Measurements from ENCODE around the gene MAP3K14.
"Not testable (repeated sequence)": the region's sequence is repeated elsewhere in the genome, so short reads cannot be mapped to it uniquely, and the experiment has no call there.

MAP3K14 gene

DNA sequence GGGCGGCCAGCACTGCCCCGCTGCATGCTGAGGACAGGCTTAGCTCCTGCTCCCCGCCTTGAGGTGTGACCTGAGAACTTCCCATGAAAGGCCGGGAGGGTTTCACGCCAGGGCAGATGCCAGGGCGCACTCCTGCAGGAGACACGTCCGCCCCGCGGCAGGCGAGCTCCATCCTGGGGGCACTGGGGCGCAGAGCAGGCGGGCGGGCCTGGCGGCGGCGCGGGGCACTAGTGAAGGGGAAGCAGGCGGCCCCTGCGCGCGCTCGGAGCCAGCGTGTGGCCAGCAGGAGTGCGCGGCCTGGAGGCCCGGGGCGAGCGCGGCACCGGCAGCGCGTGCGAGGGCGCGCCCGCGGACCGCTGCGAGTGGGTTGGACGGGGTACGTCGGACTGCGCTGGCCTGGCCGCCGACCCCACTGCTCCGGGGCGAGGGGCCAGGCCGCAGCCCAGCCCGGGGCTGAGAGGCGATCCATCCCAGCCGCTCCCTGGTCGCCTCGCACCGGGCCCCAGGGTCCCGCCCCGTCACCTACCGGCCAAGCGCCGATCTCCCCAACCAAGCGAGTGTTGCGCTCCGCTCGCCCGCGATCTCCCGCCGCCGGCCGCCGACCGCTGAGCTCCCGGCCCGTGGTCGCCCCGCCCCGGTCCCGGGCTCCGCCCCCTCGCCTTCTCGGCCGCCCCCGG is at the start of gene MAP3K14:
TSS of gene MAP3K14 (minus strand) at position 587 of the 677 bp plus-strand sequence. CDS start 26,275 bp downstream, outside the sequence.
- peak; percentile 54 for DNase-seq

DNA sequence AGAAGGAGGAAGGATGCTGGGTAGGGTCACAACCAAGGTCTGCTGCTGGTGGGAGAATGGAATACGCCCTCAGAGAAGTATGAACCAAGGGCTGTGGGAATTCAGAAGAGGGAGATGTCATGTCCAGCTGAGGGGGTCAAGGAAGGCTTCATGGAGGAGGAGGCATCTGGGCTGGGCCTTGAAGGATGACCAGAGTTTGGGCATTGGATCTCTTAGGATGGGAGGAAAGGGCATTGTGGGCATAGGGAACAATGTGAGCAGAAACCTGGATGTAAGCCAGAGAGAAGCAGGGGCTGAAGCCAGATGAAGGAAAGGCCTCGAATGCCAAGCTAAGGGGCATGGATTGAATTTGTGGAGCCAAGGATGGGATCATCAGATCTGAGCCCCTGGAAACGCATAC is 49.2 kb upstream of the MAP3K14 start:
- DNase-seq: no peak

DNA sequence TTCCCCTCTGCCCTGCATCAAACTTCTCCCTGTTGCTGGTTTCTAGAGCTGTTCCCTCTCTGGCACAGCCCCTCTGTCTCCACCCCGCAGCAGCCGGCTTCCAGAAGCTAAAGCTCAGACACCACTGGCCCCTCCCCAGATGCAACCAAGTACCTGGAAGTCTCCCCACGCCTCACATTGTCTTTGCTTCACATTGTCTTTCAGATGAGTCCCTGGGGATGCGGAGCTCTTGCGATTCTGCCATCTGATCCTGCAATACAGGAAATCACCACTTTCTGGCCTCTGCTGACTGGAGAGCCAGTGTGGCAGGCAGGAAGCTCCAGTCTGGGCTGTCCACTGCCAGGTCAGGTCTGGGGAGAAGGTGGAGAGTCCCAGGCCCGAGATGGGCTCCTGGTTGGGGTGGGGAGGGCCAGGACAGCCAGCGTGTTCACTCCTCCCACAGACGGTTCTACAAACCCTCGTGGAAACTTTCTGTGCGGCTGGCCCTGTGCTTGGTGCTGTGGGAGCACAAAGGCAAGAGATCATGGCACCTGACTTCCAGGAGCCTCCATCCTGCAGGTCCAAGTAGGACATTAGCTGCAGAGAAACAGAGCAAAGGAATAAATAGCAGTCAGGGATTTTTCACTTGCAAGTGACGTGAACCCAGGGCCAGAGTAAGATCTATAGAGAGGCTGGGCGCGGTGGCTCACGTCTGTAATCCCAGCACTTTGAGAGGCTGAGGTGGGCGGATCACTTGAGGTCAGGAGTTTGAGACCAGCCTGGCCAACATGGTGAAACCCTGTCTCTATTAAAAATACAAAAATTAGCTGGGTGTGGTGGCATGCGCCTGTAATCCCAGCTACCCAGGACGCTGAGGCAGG is 47.9 kb upstream of the MAP3K14 start:
- DNase-seq: no peak

DNA sequence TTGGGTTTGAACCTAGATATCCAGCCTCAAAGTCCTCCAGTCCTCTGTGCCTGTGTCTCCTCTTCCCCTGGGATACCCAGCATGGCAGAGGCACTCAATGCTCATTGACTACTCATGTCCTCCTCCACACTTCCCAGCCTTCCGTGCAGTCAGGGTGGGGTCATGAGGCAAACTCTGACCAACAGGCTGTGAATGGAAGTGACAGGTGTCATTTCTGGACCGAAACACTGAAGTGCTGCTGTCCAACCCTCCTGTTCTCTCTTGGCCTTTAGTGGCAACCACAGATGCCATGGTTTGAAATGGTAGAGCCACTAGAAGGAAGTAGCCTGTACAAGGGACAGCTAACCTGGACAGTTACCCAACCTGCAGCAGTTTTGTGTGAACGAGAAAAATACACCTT is 46.7 kb upstream of the MAP3K14 start:
- no peak for DNase-seq

DNA sequence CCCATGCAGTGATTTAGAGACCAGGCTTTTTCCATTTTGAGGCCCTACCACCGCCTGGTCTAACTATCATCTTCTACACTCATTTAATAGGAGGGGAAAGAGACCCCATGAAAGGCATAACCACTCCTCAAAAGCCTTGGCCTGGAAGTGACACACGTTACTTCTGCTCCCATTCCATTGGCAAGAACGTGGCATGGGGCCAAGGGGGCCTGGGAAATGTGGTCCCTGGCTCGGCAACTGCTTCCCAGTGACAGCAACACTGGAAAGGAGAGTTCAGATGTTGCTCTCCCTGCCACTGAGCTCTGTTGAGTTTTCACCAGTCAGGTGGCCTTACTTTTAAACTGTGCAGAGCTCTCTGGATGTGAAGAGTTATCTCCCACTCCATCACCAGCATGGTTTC is 45.2 kb upstream of the MAP3K14 start:
- DNase-seq: no peak

DNA sequence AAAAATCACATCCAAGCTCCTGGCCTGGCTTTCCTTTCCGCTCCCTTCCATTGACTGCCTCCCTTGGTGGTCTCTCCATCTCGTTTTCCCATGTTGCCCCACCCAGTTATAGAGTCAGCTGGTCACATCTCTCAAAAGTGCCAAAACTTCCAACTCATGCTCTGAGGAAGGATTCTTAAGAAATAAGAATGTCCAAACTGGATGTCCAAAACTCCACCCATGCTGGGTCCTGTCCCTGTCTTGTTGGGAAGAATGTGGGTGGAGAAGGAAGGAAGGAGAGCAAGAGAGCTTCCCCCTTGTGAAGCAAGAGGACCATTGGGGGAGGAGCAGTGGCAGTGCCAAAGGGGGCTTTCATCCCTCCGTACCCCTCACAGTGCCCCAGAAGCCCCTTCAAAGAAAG is 44.6 kb upstream of the MAP3K14 start:
- DNase-seq: no peak

DNA sequence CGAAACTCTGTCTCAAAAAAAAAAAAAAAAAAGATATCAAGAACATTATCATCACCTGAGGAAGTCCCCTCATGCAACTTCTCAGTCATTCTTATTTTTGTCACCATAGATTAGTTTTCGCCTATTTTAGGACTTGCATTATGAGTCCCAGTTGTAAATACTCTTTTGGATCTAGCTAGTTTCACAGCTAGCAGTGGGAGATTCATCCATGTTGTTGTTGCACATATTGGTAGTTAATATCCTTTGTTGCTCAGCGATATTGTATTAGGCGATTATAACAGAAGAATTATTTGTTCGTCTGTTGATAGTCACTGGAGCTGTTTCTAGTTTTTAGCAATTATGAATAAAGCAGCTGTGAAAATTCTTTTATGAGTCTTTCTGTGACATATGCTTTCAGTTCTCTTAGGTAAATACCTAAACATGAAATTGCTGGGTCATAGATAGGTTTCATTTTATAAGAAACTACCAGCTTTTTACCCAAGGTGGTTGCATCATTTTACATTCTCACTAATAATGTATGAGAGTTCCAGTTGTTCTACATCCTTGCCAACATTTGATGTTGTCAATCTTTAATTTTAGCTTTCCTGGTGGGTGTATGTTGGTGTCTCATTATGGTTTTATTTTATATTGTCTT is 40.7 kb upstream of the MAP3K14 start:
- no peak for DNase-seq

DNA sequence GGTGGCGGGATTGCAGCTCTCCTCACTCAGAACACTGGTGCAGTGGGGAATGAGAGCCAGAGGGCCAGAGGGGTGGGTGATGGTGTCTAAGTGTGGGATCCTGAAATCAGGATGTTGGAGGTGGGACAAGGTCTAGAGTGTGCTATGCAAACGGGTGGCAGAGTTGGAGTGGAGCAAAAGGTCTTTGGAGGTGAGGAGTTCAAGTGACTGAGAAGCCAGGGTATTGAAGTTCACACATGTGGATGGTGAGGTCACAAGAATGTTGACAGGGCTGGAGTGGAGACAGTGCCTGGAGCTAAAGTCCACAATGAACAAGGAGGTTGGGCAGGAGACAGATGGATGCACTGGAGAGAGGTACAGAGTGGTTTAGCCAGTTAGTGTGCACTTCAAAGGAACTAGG is 38.3 kb upstream of the MAP3K14 start:
- no peak for DNase-seq

DNA sequence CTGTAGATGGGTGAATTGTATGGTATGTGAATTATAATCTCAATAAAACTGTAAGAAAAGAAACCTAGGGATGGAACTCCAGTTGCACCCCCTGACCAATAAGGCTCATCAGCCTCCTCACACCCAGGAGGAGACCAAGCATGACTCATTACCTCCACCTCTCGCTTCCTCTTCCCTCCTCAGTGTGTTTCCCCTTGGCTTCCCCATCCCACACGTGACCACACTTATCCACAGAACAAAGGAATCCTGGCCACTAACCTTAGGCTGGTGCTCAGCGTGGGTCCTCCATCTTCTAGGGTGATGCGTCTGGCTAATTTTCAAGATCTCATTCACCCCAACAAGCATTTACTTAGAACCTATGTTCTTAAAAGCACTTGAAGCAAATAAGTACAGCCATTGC is 36.2 kb upstream of the MAP3K14 start:
- DNase-seq: no peak

DNA sequence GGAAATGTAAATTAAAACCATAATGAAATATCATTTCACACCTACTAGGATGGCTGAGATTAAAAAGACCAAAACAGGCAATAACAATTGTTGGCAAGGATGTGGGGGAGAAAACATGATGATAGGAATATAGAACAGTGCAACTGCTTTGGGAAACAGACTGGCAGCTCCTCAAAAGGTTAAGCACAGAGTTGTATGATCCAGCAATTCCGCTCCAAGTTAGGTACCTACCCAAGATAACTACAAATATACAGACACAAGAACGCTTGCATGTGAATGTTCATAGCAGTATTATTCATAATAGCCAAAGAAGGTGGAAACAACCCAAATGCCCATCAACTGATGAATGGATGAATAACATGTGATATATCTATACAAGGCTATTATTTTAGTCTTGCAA is 35.0 kb upstream of the MAP3K14 start:
- DNase-seq: no peak

DNA sequence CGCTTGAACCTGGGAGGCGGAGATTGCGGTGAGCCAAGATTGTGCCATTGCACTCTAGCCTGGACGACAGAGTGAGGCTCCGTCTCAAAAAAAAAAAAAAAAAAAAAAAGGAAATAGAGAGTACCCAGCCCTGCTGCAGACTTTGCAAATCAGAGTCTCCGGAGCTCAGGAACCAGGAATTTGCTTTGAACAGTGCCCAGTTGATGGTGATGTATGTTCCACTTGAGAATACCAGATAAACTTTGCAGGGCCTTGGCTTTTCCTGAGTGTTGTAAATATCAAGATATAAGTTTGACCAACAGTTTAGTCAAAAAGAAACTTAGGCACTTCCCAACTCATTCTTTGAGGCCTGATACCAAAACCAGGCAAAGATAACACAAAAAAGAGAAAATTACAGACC is 30.6 kb upstream of the MAP3K14 start:
- DNase-seq: no peak

DNA sequence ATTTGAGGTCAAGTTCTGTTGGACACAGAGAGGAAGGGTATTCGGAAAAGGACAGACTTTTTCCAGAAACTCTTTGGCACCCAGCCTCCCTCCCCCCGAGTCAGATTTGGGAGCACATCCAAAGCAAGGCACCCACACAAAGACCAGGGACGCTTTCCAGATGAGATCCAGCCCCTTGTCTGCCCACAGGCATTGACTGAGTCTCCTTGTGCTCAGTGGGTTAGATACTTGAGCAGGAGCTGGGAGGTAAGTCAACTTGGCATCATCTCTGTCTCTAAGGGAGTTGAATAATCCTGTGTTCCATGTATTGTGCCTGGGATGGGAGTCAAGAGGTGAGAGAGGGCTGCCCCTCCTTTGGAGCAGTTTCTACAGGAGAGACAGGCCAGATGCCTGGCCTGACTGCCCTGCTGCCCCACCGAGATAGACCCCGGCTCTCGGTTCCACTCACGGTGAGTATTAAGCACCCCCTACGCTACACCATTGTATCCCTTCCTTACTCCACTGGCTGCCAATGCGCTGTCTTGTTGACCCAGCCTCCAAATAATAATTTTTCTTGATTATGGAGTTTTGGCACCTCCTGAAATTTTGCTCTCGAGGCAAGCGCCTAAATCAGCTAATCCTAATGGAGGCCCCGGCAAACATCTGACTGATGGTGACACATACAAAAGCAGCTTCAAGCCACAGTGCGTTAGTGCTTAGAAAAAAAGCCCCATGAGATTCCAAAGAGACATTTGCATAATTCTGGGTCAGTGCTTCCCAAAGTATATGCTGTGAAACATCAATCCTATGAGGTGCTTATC is 29.6 kb upstream of the MAP3K14 start:
- no peak for DNase-seq

DNA sequence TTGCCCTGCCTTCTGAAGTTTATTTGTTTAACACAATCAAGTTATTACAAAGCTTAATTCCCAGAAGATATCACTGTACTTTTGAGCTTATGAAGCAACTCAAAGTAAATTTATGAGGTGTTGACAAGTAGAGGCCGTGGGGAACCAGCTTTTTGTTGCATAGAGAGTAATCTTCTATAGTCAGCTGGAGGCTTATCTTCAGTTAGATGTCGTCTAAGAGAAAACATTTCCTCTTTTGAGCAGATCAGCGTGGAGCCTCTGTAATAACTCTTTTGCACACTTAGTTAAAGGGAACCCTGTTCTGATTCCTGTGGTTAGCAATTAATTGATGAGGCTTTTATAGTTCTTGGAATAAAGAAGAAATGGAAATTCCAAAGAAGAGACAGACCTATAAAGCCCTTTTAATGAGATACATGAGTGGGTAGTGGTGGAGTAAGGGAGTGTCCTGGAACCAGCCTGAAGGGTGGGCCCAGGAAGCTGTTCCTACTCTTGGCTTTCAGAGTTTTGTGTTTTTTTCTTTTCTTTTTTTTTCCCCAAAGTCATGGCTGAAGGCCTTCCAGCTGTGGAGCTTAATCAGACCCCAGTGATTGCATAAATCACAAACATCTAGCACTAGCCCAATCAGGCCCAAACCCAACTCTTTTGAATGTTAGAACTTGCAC is 28.9 kb upstream of the MAP3K14 start:
- DNase-seq: no peak

DNA sequence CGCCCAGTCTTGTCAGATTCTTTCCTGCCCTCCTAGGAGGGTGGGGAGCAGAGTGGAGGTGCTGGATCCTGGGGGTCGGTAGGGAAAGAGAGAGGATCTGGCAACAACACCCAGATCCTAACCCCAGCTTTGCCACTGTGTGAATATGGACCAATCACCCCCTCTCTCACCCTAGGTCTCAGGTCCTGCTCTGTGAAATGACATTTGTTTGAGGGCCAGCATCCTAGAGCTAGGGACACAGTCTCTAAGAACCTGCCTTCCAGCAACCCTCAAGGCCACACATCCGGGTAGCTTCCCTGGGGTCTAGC is 28.4 kb upstream of the MAP3K14 start:
- no peak for DNase-seq

DNA sequence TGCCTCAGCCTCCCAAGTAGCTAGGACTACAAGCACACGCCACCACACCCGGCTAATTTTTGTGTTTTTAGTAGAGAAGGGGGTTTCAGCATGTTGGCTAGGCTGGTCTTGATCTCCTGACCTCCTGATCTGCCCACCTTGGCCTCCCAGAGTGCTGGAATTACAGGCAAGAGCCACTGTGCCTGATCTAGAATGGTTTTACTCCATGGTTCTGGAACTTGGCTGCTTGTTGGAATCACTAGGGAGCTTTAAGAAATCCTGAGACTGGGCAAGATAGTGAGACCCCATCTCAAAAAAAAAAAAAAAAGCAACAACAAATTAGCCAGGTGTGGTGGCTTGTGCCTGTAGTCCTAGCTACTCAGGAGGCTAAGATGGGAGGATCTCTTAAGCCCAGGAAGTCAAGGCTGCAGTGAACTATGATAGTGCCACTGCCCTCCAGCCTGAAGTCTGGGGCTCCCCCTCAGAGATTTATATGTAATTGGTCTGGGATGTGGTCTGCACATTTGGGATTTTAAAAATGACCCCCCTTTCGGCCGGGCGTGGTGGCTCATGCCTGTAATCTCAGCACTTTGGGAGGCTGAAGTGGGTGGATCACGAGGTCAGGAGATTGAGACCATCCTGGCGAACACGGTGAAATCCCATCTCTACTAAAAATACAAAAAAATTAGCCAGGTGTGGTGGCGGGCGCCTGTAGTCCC is 27.3 kb upstream of the MAP3K14 start:
- not testable (repeated sequence) for DNase-seq

DNA sequence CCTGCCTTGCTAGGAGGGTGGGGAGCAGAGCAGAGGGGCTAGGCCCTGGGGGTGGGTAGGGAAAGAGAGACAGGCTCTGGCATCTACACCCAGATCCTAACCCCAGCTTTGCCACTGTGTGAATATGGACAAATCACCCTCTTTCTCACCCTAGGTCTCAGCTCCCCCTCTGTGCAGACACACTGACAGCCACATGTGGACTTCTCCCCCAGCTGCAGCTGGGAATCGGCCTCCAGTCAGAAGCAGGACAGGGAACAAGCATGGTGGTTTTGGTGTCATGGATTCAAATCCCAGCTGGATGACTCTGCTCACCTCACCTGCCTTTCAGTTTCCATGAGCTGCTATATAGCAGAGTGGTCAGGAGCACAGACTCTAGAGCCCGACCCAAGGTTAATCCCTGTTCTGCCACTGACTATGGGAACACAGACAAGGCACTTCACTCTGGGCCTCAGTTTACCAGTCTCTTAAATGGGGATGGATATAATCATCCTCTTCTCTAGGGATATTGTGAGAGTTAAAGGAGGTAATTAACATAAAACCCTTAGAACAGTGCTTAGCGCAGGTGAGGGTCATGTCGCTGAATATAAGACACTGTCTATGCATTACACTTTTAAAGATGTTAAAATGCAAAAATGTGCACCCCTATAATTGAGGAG is 26.2 kb upstream of the MAP3K14 start:
- no peak for DNase-seq

DNA sequence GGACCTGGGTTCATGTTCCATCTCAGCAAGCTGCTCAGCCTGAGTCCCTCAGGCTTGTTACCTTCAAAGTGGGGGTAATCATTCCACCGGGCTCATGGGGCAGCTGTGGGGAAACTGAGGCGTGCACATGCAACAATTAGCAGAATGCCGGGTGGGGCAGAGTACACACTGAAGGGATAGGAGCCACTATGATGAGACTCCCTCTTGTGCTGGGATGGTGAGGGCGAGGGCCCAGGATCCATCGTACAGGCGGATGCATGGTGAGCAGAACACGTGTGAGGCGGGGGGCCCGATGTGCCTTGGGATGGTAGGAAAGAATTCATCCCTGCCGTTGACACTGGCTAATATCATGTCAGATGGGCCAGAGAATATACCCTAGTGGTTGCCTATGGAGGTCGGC is 25.5 kb upstream of the MAP3K14 start:
- DNase-seq: no peak

DNA sequence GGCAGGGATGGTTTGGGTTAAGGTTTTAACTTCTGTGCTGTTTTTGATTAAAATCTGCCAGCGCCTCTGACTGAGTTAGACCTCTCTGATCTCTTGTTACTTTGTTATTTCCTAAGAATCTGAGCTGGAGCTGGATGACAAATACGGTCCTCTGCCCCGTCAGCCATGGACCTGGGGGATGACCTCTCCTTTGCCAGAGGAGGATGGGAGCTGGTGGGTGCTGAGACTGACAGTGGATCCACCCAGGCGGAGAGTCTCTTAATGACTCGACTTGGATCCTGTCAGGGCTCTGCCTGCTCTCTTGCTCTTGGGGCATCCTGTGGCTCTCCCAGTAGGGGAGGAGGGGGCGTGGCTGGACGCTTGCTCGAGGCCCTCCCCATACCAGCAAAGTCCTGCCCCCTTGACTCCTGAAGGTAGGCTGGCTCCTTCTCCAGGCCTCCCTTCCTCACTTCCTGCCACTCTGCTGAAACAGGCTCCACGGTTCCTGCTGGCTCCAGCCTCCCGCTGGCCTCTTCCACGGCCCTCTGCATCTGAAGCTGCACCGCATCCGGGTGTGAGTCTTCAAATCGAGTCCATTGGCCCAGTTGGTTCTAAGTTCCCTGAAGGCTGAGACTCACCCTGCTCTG is 24.8 kb upstream of the MAP3K14 start:
- no peak for DNase-seq

DNA sequence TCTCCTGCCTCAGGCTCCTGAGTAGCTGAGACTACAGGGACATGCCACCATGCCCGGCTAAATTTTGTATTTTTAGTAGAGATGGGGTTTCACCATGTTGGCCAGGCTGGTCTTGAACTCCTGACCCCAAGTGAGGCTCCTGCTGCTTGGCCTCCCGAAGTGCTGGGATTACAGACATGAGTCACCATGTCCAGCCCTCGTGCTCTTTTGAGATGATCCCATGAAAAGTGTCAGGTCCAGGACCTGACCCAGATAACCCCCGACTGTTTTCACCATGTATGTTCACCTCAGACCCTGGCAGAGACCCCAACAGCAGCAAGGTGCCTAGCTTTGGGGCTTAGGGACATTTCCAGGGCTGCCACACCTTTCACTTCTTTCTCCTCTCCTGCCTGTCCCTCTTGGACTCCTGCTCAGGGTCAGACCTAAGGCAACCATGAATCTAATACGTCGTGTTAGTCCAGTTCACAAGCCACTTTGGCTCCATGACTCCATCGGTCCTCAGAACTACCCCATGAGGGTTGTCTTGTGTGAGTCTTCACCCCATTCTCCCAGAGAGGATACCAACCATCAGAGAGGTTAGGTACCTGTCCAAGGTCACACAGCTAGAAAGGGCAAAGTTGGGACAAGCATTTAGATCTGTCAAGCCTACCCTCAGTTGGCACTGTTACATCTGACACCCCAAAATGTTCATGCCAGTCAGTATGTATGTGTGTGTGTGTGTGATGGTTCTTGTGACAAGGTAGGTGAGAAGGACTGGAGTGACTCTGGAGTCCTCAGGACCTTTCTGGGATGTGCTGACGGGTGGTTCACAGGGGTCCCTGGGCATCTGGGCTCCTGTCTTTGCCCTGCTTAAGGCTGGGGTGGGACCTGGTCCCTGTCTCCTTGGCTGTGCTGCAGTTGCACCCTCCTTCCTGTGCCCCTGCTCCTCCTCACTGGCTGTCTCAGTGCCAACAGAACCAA is 23.1 kb upstream of the MAP3K14 start:
- DNase-seq: no peak

DNA sequence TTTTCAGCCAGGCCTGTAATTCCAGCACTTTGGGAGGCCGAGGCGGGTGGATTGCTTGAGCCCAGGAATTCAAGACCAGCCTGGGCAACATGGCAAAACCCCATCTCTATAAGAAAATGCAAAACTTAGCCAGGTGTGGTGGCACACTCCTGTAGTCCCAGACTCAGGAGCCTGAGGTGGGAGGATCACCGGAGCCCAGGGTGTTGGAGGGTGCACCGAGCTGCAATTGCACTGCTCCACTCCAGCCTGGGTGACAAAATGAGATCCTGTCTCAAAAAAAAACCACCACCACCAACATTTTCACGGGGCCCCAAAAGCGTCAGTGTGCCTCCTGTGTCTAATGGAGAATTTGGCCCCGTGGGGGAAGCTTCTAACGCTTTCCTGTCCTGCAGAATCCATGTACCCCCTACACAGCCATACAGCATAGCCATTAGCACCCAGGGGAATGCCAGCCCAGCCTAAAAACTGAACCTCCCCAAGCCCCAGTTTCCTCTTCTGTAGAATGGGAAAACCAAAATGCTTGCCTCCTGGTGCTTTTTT is 22.2 kb upstream of the MAP3K14 start:
- DNase-seq: no peak

Data from NCI-H1105 (cell line).